NCI-H226 (cell line): ENCODE data around the gene C2orf72.
"Not testable (repeated sequence)": the region's sequence is repeated elsewhere in the genome, so short reads cannot be mapped to it uniquely, and the experiment has no call there.

Source experiments
- DNase-seq: peaks from one replicate; pipeline ENCODE4 v3.0.0-alpha.2; 2015

C2orf72 gene

DNA sequence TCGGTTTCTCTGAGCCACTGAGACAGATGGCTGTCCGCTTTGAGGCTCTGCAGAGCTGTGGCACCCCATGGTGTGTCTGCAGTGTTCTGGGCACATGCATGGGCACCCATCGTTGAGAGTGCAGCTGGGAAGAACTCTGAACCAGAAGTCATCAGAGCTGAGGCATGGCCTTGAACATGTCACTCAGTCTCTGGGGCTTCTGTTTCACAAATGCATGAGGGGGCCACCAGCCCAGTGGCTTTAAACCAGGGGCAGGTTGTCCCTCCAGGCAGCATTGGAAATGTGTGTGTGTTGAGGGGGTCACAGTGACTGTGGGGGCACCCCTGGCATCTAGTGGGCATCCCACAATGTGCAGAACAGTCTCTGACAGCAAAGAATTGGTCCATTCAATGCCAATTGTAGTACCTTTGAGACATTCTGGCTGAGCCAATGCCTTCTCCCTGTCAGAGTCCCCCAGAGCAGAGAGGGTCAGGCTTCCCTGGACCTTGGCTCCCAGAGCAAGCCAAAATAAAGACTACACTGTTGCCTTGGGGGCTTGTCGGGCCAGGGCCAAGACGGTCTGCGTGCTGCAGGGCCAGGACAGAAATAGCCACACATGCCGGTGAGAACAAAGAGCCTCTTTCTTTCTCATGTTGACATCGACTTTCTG lies 10.1 kb downstream of the C2orf72 start:
- no peak for DNase-seq

- DNase-seq = no peak
Measured at GRCh38 chr2:231047923-231048915, 10.9 kb downstream of the C2orf72 start.

DNA sequence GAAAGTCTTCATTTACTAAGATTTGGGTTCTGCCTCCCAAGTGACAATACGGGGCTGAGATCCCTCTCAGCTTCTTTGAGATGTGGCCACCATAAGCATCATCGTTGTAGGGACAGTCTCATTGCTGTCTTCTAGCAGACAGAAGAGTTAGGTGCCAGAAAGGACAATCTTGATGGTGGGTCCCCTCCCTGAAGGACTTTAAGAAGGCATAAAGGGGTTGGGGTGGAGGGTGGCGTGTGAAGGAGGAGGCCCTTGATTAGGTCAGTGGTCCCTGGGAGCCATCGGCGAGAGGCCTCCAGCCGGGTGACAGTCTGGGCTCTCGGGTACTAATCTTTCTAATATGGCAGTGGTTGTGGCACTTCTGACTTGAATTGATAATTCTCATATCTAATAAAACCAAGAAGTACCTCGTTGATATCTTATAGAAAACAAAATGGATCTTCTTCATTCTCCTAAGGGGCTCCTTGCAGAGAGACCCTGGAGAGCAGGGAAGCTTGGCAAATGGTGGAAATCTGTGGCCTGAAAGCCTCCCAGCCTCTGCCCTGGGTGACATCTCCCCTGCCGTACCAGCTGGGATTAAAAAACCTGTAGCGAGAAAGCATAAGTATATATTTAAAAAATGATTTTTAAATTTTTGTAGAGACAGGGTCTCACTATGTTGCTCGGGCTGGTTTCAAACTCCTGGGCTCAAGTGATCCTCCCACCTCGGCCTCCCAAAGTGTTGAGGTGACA lies 12.1 kb downstream of the C2orf72 start:
- DNase-seq = no peak

DNA sequence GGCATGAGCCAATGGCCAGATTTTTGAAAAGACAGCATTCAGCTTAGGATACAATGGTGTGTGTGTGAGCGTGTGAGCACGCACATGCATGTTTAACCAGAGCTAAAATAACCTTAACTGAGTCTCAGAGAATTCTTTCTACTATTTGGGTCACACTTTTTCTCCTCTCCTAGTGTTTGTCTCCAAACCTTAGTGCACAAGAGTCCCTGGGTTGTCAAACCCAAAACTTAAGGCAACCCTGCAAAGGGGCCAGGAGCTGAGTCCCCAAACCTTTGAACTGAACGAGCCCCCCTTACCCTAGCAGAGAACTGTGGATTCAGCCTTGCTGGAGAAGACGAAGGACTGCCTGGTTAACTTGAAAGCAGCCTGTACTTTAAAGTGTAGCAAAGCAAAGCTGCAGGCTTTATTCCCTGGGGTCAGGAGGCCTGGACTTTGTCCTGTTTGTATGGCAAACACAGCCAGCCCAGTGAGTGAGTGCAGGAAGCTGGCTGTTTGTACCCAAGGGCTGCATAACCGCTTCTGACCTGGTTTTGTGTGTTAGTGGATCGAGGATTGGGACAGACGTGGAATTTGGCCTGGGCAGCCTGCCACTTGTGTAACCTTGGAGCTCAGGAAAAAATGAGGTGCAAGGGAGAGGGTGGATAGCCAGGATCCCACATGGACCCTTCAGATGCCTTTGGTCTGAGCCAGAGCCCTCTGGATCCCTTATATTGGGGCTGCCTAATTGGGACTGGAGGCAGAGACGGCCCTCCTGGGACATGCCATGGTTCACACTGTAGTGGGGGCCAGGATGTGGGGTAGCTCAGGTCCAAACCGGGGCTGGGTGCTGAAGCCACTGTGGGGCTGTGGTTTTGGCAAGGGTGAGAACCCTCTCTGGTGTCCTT lies 12.9 kb downstream of the C2orf72 start:
- no peak for DNase-seq

DNA sequence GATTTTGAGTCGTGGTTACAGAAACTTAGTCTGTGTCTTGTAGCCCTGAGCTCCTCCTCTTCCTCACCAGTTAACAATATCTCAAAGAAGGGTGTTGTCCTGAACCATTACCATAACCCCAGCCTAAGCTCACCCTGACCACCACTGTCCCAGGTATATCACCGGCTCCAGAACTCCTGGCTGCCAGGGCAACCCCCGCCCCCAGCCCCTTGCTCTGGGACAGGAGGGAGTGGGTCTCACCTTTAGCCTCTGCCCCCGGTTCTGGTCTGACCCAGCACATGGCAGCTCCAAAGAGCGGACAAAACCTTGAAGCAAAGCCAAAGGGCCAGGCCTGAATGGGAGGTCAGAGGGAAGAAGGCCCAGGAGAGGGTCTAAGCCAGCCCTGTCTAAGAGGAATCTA lies 13.8 kb downstream of the C2orf72 start:
- DNase-seq = no peak

GRCh38 chr2:231052494-231053451 lies 15.4 kb downstream of the C2orf72 start:
- DNase-seq = peak; percentile 63

GRCh38 chr2:231053846-231054245 lies 16.5 kb downstream of the C2orf72 start:
- DNase-seq = no peak

- peak; percentile 75 for DNase-seq
Measured at GRCh38 chr2:231056453-231057416, 19.4 kb downstream of the C2orf72 start, which contains the start of gene PSMD1. Gene PSMD1 (plus strand): TSS chr2:231056867. CDS start chr2:231057026, 159 bp downstream.

DNA sequence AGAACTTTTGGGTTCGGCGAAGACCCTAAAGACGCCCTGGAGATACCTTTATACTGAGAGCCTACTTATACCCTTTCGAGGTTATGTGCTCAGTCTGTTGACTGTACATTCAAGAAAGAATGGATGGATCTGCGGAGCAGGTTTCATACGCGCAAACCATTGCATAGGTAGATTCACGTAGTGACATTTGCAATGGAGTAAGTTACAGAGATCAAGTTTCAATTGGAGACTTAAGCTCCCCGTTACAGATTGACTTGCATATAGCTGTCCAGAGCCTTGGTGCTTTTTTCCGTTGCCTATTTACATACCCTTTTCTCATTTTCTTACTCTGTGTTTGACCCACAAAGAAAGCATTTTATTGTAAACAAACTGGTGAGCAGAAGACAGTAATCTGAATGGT lies 20.3 kb downstream of the C2orf72 start:
- no peak for DNase-seq

DNA sequence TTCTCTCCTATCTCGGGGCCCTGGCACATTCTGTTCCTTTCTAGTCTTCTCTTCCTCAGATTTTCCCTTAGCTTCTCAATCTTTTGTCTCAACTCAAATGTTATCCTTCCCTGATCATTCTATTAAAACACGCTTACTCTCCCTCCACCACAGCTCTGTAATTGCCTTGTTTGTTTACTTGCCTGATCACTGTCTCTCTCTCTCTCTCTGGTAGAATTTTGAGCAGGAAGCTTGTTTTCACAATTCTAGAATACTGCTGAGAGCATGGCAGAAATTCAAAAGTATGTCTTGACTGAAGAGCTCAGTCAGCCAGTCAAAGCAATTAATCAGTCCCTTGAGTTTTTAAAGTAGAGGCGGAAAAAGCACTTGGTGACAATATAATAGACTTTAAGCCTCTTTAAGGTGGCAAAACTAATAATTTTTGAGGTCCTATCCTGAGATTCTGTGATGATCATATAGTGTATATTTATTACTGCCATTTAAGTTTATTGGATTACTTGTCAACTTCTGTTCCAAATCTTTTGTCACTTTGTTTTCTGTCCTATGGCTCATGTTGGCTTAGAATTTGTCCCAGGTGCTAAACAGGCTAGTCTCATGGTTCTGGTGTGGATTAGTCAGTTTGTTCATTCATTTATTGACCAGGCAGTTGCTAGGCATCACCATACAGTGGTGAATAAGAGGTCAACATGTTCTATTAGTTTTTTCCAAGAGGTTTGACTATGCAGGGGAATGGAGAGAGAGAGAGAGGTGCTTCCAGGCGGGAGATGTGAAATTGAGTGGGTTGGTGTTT lies 21.6 kb downstream of the C2orf72 start:
- no peak for DNase-seq

DNA sequence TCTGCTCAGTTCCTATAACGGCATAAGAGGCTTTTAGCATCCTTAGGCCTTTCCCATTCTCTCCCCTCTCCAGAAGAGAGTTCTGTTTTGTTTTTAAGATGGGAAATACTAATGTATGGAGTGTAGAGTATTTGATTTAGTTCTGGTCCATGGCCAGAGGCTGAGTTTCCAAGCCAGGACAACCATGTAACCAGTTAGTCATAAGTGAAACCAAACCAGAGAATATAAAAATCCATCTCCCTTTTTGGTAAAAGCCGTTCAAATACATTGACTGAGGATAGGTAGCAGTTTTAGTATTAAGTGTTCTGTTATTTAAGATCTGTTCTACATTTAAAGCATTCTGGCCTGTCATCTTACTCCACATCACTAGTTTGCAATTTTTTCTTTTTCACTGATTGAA lies 22.4 kb downstream of the C2orf72 start:
- DNase-seq = no peak

- no peak for DNase-seq
Measured at GRCh38 chr2:231062776-231063175, 25.5 kb downstream of the C2orf72 start.

DNA sequence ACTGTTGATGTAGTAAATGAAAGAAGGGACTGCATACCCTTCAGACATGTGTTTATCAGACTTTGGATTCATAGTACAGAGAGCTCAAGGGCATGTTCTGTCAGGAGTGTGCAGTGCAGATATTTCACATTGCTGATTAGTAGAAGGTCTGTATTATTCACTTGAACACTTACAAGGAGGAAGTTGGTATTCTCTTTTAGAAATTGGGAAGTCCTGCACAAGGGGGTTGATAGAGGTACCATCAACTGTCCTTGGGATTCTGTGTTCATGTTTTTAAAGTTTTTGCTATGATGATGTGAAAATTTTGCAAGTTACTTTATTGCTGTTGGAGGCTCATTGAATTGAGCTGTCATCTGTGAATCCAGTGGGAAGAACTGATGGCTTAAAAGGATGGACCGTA lies 26.0 kb downstream of the C2orf72 start:
- DNase-seq = no peak

DNA sequence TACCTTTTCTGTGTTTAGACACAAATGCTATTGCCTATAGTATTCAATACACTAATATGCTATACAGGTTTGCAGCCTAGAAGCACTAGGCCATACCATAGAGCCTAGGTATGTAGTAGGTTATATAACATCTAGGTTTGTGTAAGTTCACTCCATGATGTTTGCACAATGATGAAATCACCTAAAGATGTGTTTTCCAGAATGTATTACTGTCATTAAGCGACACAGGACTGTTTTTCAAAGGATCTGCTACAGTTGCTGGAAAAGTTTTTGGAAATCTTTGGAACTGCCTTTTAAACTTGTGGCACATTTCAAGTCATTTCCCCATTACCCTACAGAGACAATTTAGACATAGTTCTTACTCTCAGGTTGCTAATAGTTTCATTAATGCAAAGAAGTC lies 28.6 kb downstream of the C2orf72 start:
- no peak for DNase-seq

DNA sequence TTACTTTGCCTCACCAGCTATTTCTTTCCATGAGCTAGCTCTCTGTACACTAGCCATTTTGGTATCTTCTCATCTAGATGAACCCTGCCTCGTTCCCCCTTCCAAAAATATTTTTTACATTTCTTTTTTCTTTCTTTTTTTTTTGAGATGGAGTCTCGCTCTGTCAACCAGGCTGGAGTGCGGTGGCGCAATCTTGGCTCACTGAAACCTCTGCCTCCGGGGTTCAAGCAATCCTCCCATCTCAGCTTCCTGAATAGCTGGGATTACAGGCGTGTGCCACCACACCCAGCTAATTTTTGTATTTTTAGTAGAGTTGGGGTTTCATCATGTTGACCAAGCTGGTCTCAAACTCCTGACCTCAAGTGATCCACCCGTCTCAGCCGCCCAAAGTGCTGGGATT lies 30.2 kb downstream of the C2orf72 start:
- DNase-seq = not testable (repeated sequence)

- peak; percentile 32 for DNase-seq
Measured at GRCh38 chr2:231068525-231069222, 31.4 kb downstream of the C2orf72 start.

DNA sequence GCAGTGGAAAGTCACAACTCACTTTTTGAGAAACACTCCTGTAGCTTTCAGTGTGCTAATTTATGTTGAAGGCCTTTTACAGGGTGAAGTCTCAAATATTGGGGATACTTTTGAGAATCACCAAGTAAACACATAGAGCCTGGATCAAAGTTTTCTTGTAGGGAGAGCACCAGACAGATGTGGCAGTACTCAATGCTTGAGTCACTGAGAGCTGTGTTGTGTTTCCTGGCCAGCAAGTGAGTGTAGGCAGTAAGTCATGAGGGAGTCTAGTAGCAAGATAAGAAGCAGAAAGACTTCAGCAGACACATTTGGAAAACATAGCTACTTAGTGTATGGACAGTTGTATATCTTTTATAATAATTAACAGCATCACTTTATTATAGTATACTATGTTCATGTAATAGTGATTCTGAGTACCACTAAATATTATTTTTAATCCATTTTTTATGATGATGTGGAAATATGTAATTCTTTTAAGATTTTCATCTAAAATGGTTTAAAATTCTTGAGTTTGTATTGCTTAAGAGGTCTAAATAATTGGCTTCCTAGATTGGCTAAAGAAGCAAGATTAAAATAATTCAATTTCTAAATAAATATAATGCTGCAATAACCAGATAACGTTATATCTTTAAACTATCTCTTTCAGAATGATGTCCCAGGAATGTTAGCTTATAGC lies 32.2 kb downstream of the C2orf72 start:
- peak; percentile 18 for DNase-seq

DNA sequence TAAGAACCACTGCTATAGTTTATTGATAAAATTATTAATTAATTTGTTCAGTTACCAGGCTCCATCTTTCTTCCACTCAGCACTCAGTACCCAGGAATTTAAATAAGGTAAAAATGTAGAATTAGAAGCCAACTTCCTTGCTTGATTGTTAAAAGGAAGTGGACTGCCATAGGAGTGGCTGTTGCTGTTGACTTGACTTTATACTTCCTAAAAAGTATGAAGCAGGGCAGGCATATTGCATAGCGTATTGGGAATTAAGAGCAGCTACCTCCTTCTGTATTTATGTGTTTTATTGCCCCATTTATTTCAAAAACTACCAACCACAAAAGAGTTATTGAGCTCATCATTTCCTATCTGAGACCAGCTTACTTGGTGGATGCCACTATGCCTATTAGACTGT lies 47.2 kb downstream of the C2orf72 start:
- no peak for DNase-seq
